HCT116 (cell line): ENCODE measurements around the gene MPC1. TPM values are rescaled to one million over a fixed set of nuclear protein-coding genes. Genes with fewer than 3 reads are reported as not detected.
"Not testable (repeated sequence)": the region's sequence is repeated elsewhere in the genome, so short reads cannot be mapped to it uniquely, and the experiment has no call there.

Experiments used
- ATAC-seq: fragments of 200-7000 bp; cut with Tn5 transposase; 2 replicates; pipeline ENCODE4 v1.9.1; 2020; ENCODE audit warnings: mild to moderate bottlenecking, moderate library complexity
- BruUV-seq: library from RNA; stranded (reverse); fragments of 400-500 nt; replicated peaks from 2 replicates; lab custom pipeline; 2021; lab: Mats Ljungman, UMichigan
- CTCF ChIA-PET: fragments of 300-600 bp; sonication (Branson Sonifier 250); formaldehyde crosslinking; loops from one replicate; lab custom pipeline; 2021; ENCODE audit warnings: antibody characterized with exemption; lab: Charles Lee
- POLR2A ChIA-PET: fragments of 300-600, 350-600 bp; sonication (Branson Sonifier 250); formaldehyde crosslinking; loops from one replicate; lab custom pipeline; 2021; ENCODE audit warnings: antibody characterized with exemption; lab: Charles Lee
- RAD21 ChIA-PET, 2 experiments: fragments of 300-600 bp; sonication (Branson Sonifier 250); formaldehyde crosslinking; loops; one replicate each; lab custom pipeline; 2023; ENCODE audit warnings: low total read pairs in 2 of 2; ENCODE audit not compliant: uncharacterized antibody in 2 of 2, unreplicated experiment in 2 of 2, low non-redundant PET in 1 of 2; lab: Charles Lee
- DNase-seq: peaks from one replicate; pipeline ENCODE4 v3.0.0-alpha.2; 2010; ENCODE audit warnings: low read depth, low spot score
- H2AFZ ChIP-seq: fragments of 200-600 bp; shearing (Covaris generic), sonication (generic); 2 replicates; pipeline ENCODE4 v1.6.1; 2017; ENCODE audit warnings: low read depth, mixed run types, mixed read lengths, antibody characterized with exemption, low read length; ENCODE audit not compliant: poor library complexity, severe bottlenecking
- H3K27ac ChIP-seq: 2 replicates; pipeline ENCODE4 v1.5.1; 2012; ENCODE audit warnings: low read depth, low read length
- H3K27me3 ChIP-seq: fragments of 200-600 bp; sonication (generic); 2 replicates; pipeline ENCODE4 v1.6.1; 2016; ENCODE audit warnings: mixed run types, low read length, mixed read lengths; ENCODE audit not compliant: insufficient read depth
- H3K36me3 ChIP-seq, 2 experiments: fragments of 200-500 bp in 1 of 2; fragments of 200-600 bp in 1 of 2; sonication (Bioruptor generic) in 1 of 2; sonication (generic) in 1 of 2; 2 replicates each; pipeline versions ENCODE4 v1.5.1 to v1.6.1; 2014 to 2016; ENCODE audit warnings: low read length in 2 of 2, inconsistent platforms in 1 of 2, mixed read lengths in 1 of 2, mixed run types in 1 of 2; ENCODE audit not compliant: insufficient read depth in 2 of 2, control insufficient read depth in 1 of 2
- H3K4me1 ChIP-seq, 2 experiments: fragments of 200-600 bp in 1 of 2; sonication (generic) in 1 of 2; 2 replicates each; pipeline versions ENCODE4 v1.5.1 to v1.6.1; 2012 to 2017; ENCODE audit warnings: low read length in 2 of 2, inconsistent platforms in 1 of 2, mild to moderate bottlenecking in 1 of 2, mixed read lengths in 1 of 2, mixed run types in 1 of 2, moderate library complexity in 1 of 2; ENCODE audit not compliant: insufficient read depth in 2 of 2, control insufficient read depth in 1 of 2
- H3K4me2 ChIP-seq: fragments of 200-600 bp; sonication (generic); 2 replicates; pipeline ENCODE4 v1.6.1; 2017; ENCODE audit warnings: mixed run types, low read length, mixed read lengths
- H3K4me3 ChIP-seq, 2 experiments: fragments of 200-600 bp in 1 of 2; sonication (generic) in 1 of 2; replicated peaks in 1 of 2; 2 replicates each; pipeline ENCODE4 v1.5.1; 2011 to 2016; ENCODE audit warnings: low read length in 2 of 2, control low read depth in 1 of 2, low read depth in 1 of 2, mild to moderate bottlenecking in 1 of 2, mixed read lengths in 1 of 2, mixed run types in 1 of 2
- H3K79me2 ChIP-seq: fragments of 200-600 bp; sonication (generic); 2 replicates; pipeline ENCODE4 v1.6.1; 2017; ENCODE audit warnings: mild to moderate bottlenecking, mixed run types, low read length, moderate library complexity, mixed read lengths; ENCODE audit not compliant: insufficient read depth
- H3K9ac ChIP-seq: fragments of 200-600 bp; sonication (generic); 2 replicates; pipeline ENCODE4 v1.6.1; 2016; ENCODE audit warnings: low read length, mixed read lengths
- H3K9me2 ChIP-seq: fragments of 200-600 bp; sonication (generic), shearing (Covaris generic); 2 replicates; pipeline ENCODE4 v1.6.1; 2017; ENCODE audit warnings: mixed run types, mild to moderate bottlenecking, moderate library complexity; ENCODE audit not compliant: insufficient read depth
- H3K9me3 ChIP-seq, 2 experiments: fragments of 200-500 bp in 1 of 2; fragments of 200-600 bp in 1 of 2; sonication (Bioruptor generic) in 1 of 2; sonication (generic) in 1 of 2; 2 replicates each; pipeline ENCODE4 v1.6.1; 2014 to 2017; ENCODE audit warnings: low read length in 2 of 2, mixed read lengths in 2 of 2, inconsistent platforms in 1 of 2, low read depth in 1 of 2, mild to moderate bottlenecking in 1 of 2, mixed run types in 1 of 2, moderate library complexity in 1 of 2; ENCODE audit not compliant: control insufficient read depth in 1 of 2, insufficient read depth in 1 of 2
- H4K20me1 ChIP-seq: fragments of 200-600 bp; sonication (generic), shearing (Covaris generic); 2 replicates; pipeline ENCODE4 v1.6.1; 2017; ENCODE audit warnings: mixed run types, mild to moderate bottlenecking, moderate library complexity; ENCODE audit not compliant: insufficient read depth
- EZH2 ChIP-seq: fragments of 200-600 bp; sonication (generic); IDR thresholded peaks from 2 replicates; pipeline ENCODE4 v1.6.1; 2017; ENCODE audit warnings: antibody characterized with exemption, mixed run types
- POLR2A ChIP-seq: IDR thresholded peaks from 2 replicates; pipeline ENCODE4 v1.7.0; 2011; ENCODE audit warnings: borderline replicate concordance; ENCODE audit not compliant: insufficient read depth, insufficient read length; ENCODE audit errors: extremely low read depth
- YY1 ChIP-seq: IDR thresholded peaks from 2 replicates; pipeline ENCODE4 v1.6.1; 2011; ENCODE audit warnings: low read length, low read depth, moderate library complexity, mild to moderate bottlenecking; ENCODE audit not compliant: insufficient replicate concordance; ENCODE audit errors: extremely low read depth
- intact Hi-C: fragments of 100-400 bp; cut with micrococcal nuclease; formaldehyde crosslinking; loops from 2 replicates; pipeline ENCODE4 v1.10.0; 2022
- total RNA-seq: library from RNA; stranded (reverse); gene quantifications from one replicate; pipeline ENCODE4 v1.2.1, GENCODE V29; 2021; ENCODE audit not compliant: unreplicated experiment
- TF ChIP-seq, protein P1 (sequence below): IDR thresholded peaks from 2 replicates; pipeline ENCODE4 v1.6.1; 2012

Gene MPC1
- total RNA-seq, 1 experiment from 2014 or later, result 15.9 TPM

GRCh38 chr6:166393535-166393823 lies 10.7 kb upstream of the MPC1 start:
- no peak overlapping the region for H3K27ac ChIP-seq
- DNase-seq, result no peak
- intact Hi-C loops, result no loop called here
- ChIA-PET CTCF (interaction anchor here (2.3 kb wide), 1 partner anchor 7 kb away, joined by 9 read pairs; no protein-coding TSS in a partner anchor), RAD21 (no interaction called here), POLR2A (no interaction called here)
- H2AFZ ChIP-seq, result no peak overlapping the region
- H3K4me1 ChIP-seq, result no peaks in the 10 kb centered on the region
- no peaks in the 10 kb centered on the region for H3K9me2 ChIP-seq
- H3K27me3 ChIP-seq, result no peaks in the 10 kb centered on the region
- no peaks in the 10 kb centered on the region for H3K79me2 ChIP-seq
- no peak for ATAC-seq
- no TSS peak for BruUV-seq
- H3K9ac ChIP-seq, result no peak overlapping the region
- H3K9me3 ChIP-seq, result no peaks in the 10 kb centered on the region
- H3K36me3 ChIP-seq, result no peaks in the 10 kb centered on the region
- TF ChIP-seq EZH2 (no peak), YY1 (no peak), POLR2A (no peak)
- TF ChIP-seq, protein P1, sequence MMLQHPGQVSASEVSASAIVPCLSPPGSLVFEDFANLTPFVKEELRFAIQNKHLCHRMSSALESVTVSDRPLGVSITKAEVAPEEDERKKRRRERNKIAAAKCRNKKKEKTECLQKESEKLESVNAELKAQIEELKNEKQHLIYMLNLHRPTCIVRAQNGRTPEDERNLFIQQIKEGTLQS, result no peak
- no peak overlapping the region for H3K4me2 ChIP-seq
- no peaks in the 10 kb centered on the region for H4K20me1 ChIP-seq
- no peak overlapping the region for H3K4me3 ChIP-seq

- ATAC-seq, BruUV-seq, DNase-seq, H3K36me3 ChIP-seq, H3K9me2 ChIP-seq, H3K9ac ChIP-seq, H3K4me1 ChIP-seq, H3K27me3 ChIP-seq, POLR2A ChIA-PET, intact Hi-C loops, H3K27ac ChIP-seq, H3K4me3 ChIP-seq, H2AFZ ChIP-seq, H3K79me2 ChIP-seq, H4K20me1 ChIP-seq, H3K4me2 ChIP-seq, H3K9me3 ChIP-seq, RAD21 ChIA-PET: not testable (repeated sequence)
- CTCF ChIA-PET, result interaction anchor here (2.3 kb wide), 1 partner anchor 8 kb away, joined by 9 read pairs; no protein-coding TSS in a partner anchor
These were observed 10.2 kb upstream of the MPC1 start for GRCh38 chr6:166392755-166393534.
